A549 (cell line): ENCODE measurements around the gene SYCE3. TPM values are rescaled to one million over a fixed set of nuclear protein-coding genes. Genes with fewer than 3 reads are reported as not detected.

Experiments
- ATAC-seq, 2 experiments: fragments of 200-7000 bp in 1 of 2; fragments of >200 bp in 1 of 2; cut with Nextera tagmentation in 1 of 2; cut with Tn5 transposase in 1 of 2; 3 replicates each; pipeline versions ENCODE4 v1.8.0 to v1.9.1; 2018 to 2020; ENCODE audit warnings: mild to moderate bottlenecking in 1 of 2, moderate library complexity in 1 of 2
- CTCF ChIA-PET: fragments of 300-600 bp; sonication (Branson Sonifier 250); formaldehyde crosslinking; extraction: SDS; loops from one replicate; lab custom pipeline; 2021; ENCODE audit warnings: antibody characterized with exemption, inconsistent platforms; lab: Yijun Ruan, JAX
- POLR2A ChIA-PET: fragments of 350-600 bp; formaldehyde crosslinking; extraction: SDS; loops from one replicate; lab custom pipeline; 2021; ENCODE audit warnings: antibody characterized with exemption, inconsistent platforms; lab: Yijun Ruan, JAX
- DNase-seq, 2 experiments: peaks; one replicate each; pipeline versions ENCODE4 v3.0.0 to v3.0.0-alpha.2; 2011 to 2016; ENCODE audit warnings: low read depth in 1 of 2, low spot score in 1 of 2
- FAIRE-seq: peaks from 2 replicates; lab custom pipeline; 2011; peaks lifted over from hg19 to GRCh38; lab: Jason Lieb, UNC
- H3K27ac ChIP-seq, 2 experiments: fragments of >200 bp; sonication (Bioruptor Twin); formaldehyde crosslinking; 3 replicates each; pipeline ENCODE4 v1.5.1; 2016 to 2017
- H3K4me1 ChIP-seq: fragments of >200 bp; sonication (Bioruptor Twin); formaldehyde crosslinking; 3 replicates; pipeline ENCODE4 v1.6.1; 2016
- H3K4me2 ChIP-seq: fragments of >200 bp; sonication (Bioruptor Twin); formaldehyde crosslinking; 3 replicates; pipeline ENCODE4 v1.6.1; 2016
- H3K4me3 ChIP-seq: fragments of >200 bp; sonication (Bioruptor Twin); formaldehyde crosslinking; 3 replicates; pipeline ENCODE4 v1.5.1; 2016
- H3K9me3 ChIP-seq: fragments of >200 bp; sonication (Bioruptor Twin); formaldehyde crosslinking; 3 replicates; pipeline ENCODE4 v1.6.1; 2016
- BHLHE40 ChIP-seq: IDR thresholded peaks from 2 replicates; pipeline ENCODE4 v1.6.1; 2012; ENCODE audit warnings: low read depth, low read length, inconsistent platforms
- CBX2 ChIP-seq: fragments of 200-600 bp; sonication (generic); IDR thresholded peaks from 2 replicates; pipeline ENCODE4 v1.6.1; 2016; ENCODE audit warnings: low read depth, mild to moderate bottlenecking, borderline replicate concordance
- EHF ChIP-seq: fragments of 250-450 bp; sonication (Bioruptor Pico); IDR thresholded peaks from 2 replicates; pipeline ENCODE4 v1.5.0; 2020; ENCODE audit warnings: mild to moderate bottlenecking
- EHMT2 ChIP-seq: fragments of 200-600 bp; sonication (generic); IDR thresholded peaks from 2 replicates; pipeline ENCODE4 v1.6.1; 2016; ENCODE audit warnings: antibody characterized with exemption, low read depth, mild to moderate bottlenecking, moderate library complexity
- EP300 ChIP-seq, 2 experiments: fragments of >200 bp; sonication (Bioruptor Twin); formaldehyde crosslinking; IDR thresholded peaks; 2 replicates in 1 of 2; 3 replicates in 1 of 2; pipeline ENCODE4 v1.6.1; 2016 to 2017
- ESRRA ChIP-seq: fragments of 150-350 bp; IDR thresholded peaks from 2 replicates; pipeline ENCODE4 v1.6.1; 2014; ENCODE audit warnings: mild to moderate bottlenecking, low read length, borderline replicate concordance
- HDAC2 ChIP-seq: fragments of 200-600 bp; sonication (generic); IDR thresholded peaks from 2 replicates; pipeline ENCODE4 v1.6.1; 2016
- KDM1A ChIP-seq: fragments of 200-600 bp; sonication (generic); IDR thresholded peaks from 2 replicates; pipeline ENCODE4 v1.6.1; 2016; ENCODE audit warnings: low read depth, mild to moderate bottlenecking
- KDM5A ChIP-seq: fragments of 200-600 bp; sonication (generic); IDR thresholded peaks from 2 replicates; pipeline ENCODE4 v1.6.1; 2016; ENCODE audit warnings: antibody characterized with exemption, mild to moderate bottlenecking
- MAZ ChIP-seq: fragments of 150-350 bp; IDR thresholded peaks from 2 replicates; pipeline ENCODE4 v1.6.1; 2014; ENCODE audit warnings: antibody characterized with exemption, low read depth, low read length, borderline replicate concordance
- NFE2L2 ChIP-seq: fragments of 150-350 bp; conservative IDR thresholded peaks from 2 replicates; pipeline ENCODE4 v1.6.1; 2014; ENCODE audit warnings: low read length
- NPAS2 ChIP-seq: fragments of 250-450 bp; sonication (Bioruptor Pico); IDR thresholded peaks from 2 replicates; pipeline ENCODE4 v1.8.0; 2022; ENCODE audit warnings: mild to moderate bottlenecking, moderate library complexity, borderline replicate concordance
- RAD21 ChIP-seq, 2 experiments: fragments of >200 bp in 1 of 2; sonication (Bioruptor Twin) in 1 of 2; formaldehyde crosslinking in 1 of 2; IDR thresholded peaks in 1 of 2; conservative IDR thresholded peaks in 1 of 2; 2 replicates in 1 of 2; 3 replicates in 1 of 2; pipeline ENCODE4 v1.6.1; 2012 to 2018; ENCODE audit warnings: inconsistent platforms in 1 of 2
- TP53 ChIP-seq: fragments of 250-450 bp; sonication (Bioruptor Pico); IDR thresholded peaks from 2 replicates; pipeline ENCODE4 v1.5.0; 2021; ENCODE audit warnings: mild to moderate bottlenecking, moderate library complexity
- ZC3H11A ChIP-seq: fragments of 450-650 bp; IDR thresholded peaks from 2 replicates; pipeline ENCODE4 v1.6.1; 2014; ENCODE audit warnings: antibody characterized with exemption, mild to moderate bottlenecking
- ZFP36 ChIP-seq: fragments of 450-650 bp; IDR thresholded peaks from 2 replicates; pipeline ENCODE4 v1.6.1; 2014; ENCODE audit warnings: borderline replicate concordance; ENCODE audit not compliant: partially characterized antibody
- WGBS: methylation state at CpG from one replicate; pipeline ENCODE4 v1.1.6; 2017; ENCODE audit errors: missing lambda C conversion rate; 5-methylcytosine and 5-hydroxymethylcytosine counted together
- polyA plus RNA-seq, 4 experiments: library from polyadenylated mRNA; depleted of rRNA in 3 of 4; stranded (reverse); fragments of >200 nt; fragmentation: RNase III in 1 of 4; extraction: RNeasy Plus Mini Kit Qiagen cat#74134 plus additional on column Dnase treatment in 1 of 4; gene quantifications; 2 replicates in 3 of 4; 3 replicates in 1 of 4; pipeline ENCODE4 v1.2.3, GENCODE V29; 2011 to 2017
- TF ChIP-seq, protein P1 (sequence below): fragments of >200 bp; sonication (Bioruptor Twin); formaldehyde crosslinking; IDR thresholded peaks from 3 replicates; pipeline ENCODE4 v1.5.1; 2016
- TF ChIP-seq, protein P2 (sequence below): fragments of 150-350 bp; IDR thresholded peaks from 2 replicates; pipeline ENCODE4 v1.6.1; 2014; ENCODE audit warnings: low read depth, mild to moderate bottlenecking, low read length
- TF ChIP-seq, protein P3 (sequence below): fragments of 250-450 bp; sonication (Bioruptor Pico); IDR thresholded peaks from 2 replicates; pipeline ENCODE4 v1.5.0; 2021; ENCODE audit warnings: mild to moderate bottlenecking, moderate library complexity, borderline replicate concordance

The SYCE3 gene
- polyA plus RNA-seq, 2 of the 4 experiments (the other 2 are of a cell fraction) = 0.45 to 0.59 TPM

DNA sequence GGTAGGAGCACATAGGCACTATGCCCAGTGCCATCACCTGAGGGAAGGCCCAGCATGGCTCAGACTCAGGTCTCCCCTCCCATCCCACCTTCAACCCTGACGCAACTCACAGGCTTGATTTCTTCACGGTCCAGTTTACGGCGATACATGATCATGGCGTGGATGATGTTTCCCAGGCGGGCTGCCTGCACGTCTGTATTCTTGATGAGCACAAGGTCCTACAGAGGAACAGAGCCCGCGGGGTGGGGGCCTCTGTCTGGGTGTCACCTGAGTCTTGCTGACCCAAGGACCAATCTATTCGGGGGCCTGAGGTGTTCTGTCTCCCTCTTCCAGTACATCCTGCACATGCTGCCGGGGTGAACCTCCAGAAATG, 11.7 kb upstream of the SYCE3 start:
- no peak overlapping the region for H3K4me2 ChIP-seq
- TF ChIP-seq, protein P1, sequence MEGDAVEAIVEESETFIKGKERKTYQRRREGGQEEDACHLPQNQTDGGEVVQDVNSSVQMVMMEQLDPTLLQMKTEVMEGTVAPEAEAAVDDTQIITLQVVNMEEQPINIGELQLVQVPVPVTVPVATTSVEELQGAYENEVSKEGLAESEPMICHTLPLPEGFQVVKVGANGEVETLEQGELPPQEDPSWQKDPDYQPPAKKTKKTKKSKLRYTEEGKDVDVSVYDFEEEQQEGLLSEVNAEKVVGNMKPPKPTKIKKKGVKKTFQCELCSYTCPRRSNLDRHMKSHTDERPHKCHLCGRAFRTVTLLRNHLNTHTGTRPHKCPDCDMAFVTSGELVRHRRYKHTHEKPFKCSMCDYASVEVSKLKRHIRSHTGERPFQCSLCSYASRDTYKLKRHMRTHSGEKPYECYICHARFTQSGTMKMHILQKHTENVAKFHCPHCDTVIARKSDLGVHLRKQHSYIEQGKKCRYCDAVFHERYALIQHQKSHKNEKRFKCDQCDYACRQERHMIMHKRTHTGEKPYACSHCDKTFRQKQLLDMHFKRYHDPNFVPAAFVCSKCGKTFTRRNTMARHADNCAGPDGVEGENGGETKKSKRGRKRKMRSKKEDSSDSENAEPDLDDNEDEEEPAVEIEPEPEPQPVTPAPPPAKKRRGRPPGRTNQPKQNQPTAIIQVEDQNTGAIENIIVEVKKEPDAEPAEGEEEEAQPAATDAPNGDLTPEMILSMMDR = no peak
- TF ChIP-seq KDM5A (no peak), NFE2L2 (no peak)
- TF ChIP-seq, protein P2, sequence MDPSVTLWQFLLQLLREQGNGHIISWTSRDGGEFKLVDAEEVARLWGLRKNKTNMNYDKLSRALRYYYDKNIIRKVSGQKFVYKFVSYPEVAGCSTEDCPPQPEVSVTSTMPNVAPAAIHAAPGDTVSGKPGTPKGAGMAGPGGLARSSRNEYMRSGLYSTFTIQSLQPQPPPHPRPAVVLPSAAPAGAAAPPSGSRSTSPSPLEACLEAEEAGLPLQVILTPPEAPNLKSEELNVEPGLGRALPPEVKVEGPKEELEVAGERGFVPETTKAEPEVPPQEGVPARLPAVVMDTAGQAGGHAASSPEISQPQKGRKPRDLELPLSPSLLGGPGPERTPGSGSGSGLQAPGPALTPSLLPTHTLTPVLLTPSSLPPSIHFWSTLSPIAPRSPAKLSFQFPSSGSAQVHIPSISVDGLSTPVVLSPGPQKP = no peak
- ChIA-PET POLR2A (no interaction called here), CTCF (interaction anchor here (1.0 to 6.7 kb wide), 2 partner anchors 10 to 13 kb away, joined by 4 to 53 read pairs; partner anchors contain the start of gene SYCE3)
- H3K4me3 ChIP-seq = no peak overlapping the region
- no peak overlapping the region for H3K27ac ChIP-seq
- 94% methylated on average over 10 of the region's 11 CpGs for WGBS
- no peaks in the 10 kb centered on the region for H3K4me1 ChIP-seq
- FAIRE-seq (no peak), ATAC-seq (no peak), DNase-seq (no peak)
- H3K9me3 ChIP-seq = no peaks in the 10 kb centered on the region

DNA sequence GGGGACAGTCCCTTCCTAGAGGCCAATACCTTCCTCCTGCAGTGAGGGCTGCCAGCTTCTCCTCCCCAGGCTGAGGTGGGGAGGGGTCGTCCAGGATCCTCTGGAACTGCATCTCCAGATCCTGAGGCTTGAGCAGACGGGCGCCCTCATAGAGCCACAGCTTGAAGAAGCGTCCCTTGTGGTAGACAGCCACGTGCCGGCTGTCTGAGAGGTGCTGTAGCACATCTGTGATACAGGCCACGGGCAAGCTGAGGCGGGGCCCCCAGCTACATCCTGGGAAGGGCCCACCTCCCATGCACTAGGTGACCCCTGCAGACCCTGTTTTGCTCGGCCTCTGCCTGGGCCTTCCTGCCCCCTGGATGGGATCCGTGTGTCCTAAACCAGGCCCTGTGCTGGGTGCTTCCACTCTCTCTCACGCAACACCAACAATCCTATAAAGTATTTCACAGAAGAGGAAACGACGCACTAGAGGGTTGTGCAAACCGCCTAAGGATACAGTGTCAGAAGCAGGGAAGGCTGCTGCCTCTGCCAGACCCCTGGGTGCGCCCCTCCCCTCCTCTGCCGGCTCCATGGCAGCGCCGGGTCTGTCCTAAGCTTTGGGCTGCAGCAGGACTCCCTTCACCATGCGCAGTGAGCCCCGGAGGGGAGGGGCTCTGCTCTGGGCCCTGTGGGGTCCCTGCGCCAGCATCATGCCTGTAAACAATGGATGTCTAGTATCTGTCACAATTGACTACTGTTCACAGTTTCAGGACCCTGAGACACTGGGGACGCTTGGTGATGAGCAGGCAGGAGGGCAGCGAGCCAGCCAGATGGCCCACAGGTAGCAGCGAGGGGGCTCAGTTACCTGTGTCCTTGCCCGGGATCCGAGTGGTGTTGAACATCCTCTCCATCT, 11.0 kb upstream of the SYCE3 start:
- H3K9me3 ChIP-seq = no peaks in the 10 kb centered on the region
- ChIA-PET CTCF (interaction anchor here (1.1 to 6.7 kb wide), 2 partner anchors 9 to 47 kb away, joined by 3 to 53 read pairs; partner anchors contain the start of gene SYCE3), POLR2A (no interaction called here)
- ATAC-seq (no peak), FAIRE-seq (no peak), DNase-seq (no peak)
- no peak overlapping the region for H3K4me2 ChIP-seq
- WGBS = 83% methylated on average over 8 of the region's 26 CpGs
- no peaks in the 10 kb centered on the region for H3K4me1 ChIP-seq
- H3K4me3 ChIP-seq = no peak overlapping the region
- no peak for TF ChIP-seq KDM5A
- TF ChIP-seq EP300 (IDR thresholded peaks at IDR 0.05) = no peak
- TF ChIP-seq, protein P3, sequence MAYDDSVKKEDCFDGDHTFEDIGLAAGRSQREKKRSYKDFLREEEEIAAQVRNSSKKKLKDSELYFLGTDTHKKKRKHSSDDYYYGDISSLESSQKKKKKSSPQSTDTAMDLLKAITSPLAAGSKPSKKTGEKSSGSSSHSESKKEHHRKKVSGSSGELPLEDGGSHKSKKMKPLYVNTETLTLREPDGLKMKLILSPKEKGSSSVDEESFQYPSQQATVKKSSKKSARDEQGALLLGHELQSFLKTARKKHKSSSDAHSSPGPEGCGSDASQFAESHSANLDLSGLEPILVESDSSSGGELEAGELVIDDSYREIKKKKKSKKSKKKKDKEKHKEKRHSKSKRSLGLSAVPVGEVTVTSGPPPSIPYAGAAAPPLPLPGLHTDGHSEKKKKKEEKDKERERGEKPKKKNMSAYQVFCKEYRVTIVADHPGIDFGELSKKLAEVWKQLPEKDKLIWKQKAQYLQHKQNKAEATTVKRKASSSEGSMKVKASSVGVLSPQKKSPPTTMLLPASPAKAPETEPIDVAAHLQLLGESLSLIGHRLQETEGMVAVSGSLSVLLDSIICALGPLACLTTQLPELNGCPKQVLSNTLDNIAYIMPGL (CRISPR knock-in tag) = no peak
- no peak for TF ChIP-seq HDAC2
- no peak for TF ChIP-seq KDM1A
- TF ChIP-seq EHF (CRISPR knock-in tag) = no peak
- no peak for TF ChIP-seq ESRRA
- TF ChIP-seq TP53 (CRISPR knock-in tag) = no peak
- TF ChIP-seq ZC3H11A = no peak
- no peak for TF ChIP-seq CBX2
- no peak for TF ChIP-seq BHLHE40
- TF ChIP-seq MAZ = no peak
- TF ChIP-seq, protein P1 = no peak
- no peak for TF ChIP-seq ZFP36
- no peak for TF ChIP-seq NPAS2 (CRISPR knock-in tag)
- no peak for TF ChIP-seq RAD21 (conservative IDR thresholded peaks at IDR 0.05 in 1 of 2, IDR thresholded peaks at IDR 0.05 in 1 of 2)
- no peak for TF ChIP-seq EHMT2
- no peak overlapping the region for H3K27ac ChIP-seq
